HepG2 (cell line): ENCODE results near the gene CTDSP1. TPM values are rescaled to one million over a fixed set of nuclear protein-coding genes. Genes with fewer than 3 reads are reported as not detected.

ENCODE experiments used
- ATM ChIP-seq: fragments of 450-650 bp; IDR thresholded peaks from 2 replicates; pipeline ENCODE4 v1.7.1; 2017; ENCODE audit warnings: mild to moderate bottlenecking, borderline replicate concordance
- CBFB ChIP-seq: sonication (generic); formaldehyde crosslinking; IDR thresholded peaks from 2 replicates; pipeline ENCODE4 v1.4.0; 2020; ENCODE audit warnings: missing genetic modification reagents
- CHD4 ChIP-seq: fragments of 200-600 bp; sonication (generic); IDR thresholded peaks from 2 replicates; pipeline ENCODE4 v1.7.0; 2017; ENCODE audit warnings: mild to moderate bottlenecking, low read length, borderline replicate concordance
- ELK4 ChIP-seq: sonication (generic); formaldehyde crosslinking; IDR thresholded peaks from 2 replicates; pipeline ENCODE4 v1.9.0; 2021; ENCODE audit warnings: missing genetic modification reagents, borderline replicate concordance
- ERF ChIP-seq: IDR thresholded peaks from 2 replicates; pipeline ENCODE4 v1.6.1; 2018; ENCODE audit warnings: missing biosample characterization, missing genetic modification reagents
- ESRRA ChIP-seq: sonication (generic); formaldehyde crosslinking; IDR thresholded peaks from 2 replicates; pipeline ENCODE4 v1.5.1; 2020; ENCODE audit warnings: mild to moderate bottlenecking, low read depth, missing genetic modification reagents
- GFI1 ChIP-seq: sonication (generic); formaldehyde crosslinking; IDR thresholded peaks from 2 replicates; pipeline ENCODE4 v1.5.0; 2020; ENCODE audit warnings: missing genetic modification reagents, mild to moderate bottlenecking, borderline replicate concordance
- HMG20A ChIP-seq: IDR thresholded peaks from 2 replicates; pipeline ENCODE4 v1.6.1; 2016; ENCODE audit warnings: borderline replicate concordance
- JARID2 ChIP-seq: sonication (generic); formaldehyde crosslinking; IDR thresholded peaks from 2 replicates; pipeline ENCODE4 v1.8.1; 2023; ENCODE audit warnings: missing genetic modification reagents, inconsistent platforms; ENCODE audit not compliant: insufficient replicate concordance
- KLF9 ChIP-seq: IDR thresholded peaks from 2 replicates; pipeline ENCODE4 v1.6.1; 2016; ENCODE audit warnings: low read depth
- NFYB ChIP-seq: sonication (generic); formaldehyde crosslinking; IDR thresholded peaks from 2 replicates; pipeline ENCODE4 v1.4.0; 2020; ENCODE audit warnings: missing genetic modification reagents
- RELA ChIP-seq: sonication (generic); formaldehyde crosslinking; IDR thresholded peaks from 2 replicates; pipeline ENCODE4 v1.4.0; 2020; ENCODE audit warnings: missing genetic modification reagents
- TCF7L2 ChIP-seq: IDR thresholded peaks from 2 replicates; pipeline ENCODE4 v1.6.1; 2011; ENCODE audit warnings: mild to moderate bottlenecking, low read depth, low read length, moderate library complexity
- U2AF2 ChIP-seq: fragments of 200-400 bp; formaldehyde crosslinking; IDR thresholded peaks from 2 replicates; pipeline ENCODE4 v1.6.1; 2017; ENCODE audit warnings: low read depth, mild to moderate bottlenecking, low read length
- XRCC5 ChIP-seq: fragments of 200-400 bp; formaldehyde crosslinking; optimal IDR thresholded peaks from 2 replicates; pipeline ENCODE3; 2017; ENCODE audit warnings: mild to moderate bottlenecking, low read length
- ZMYM4 ChIP-seq: sonication (generic); formaldehyde crosslinking; IDR thresholded peaks from 2 replicates; pipeline ENCODE4 v1.8.1; 2023; ENCODE audit warnings: mild to moderate bottlenecking, missing genetic modification reagents
- ZNF292 ChIP-seq: sonication (generic); formaldehyde crosslinking; IDR thresholded peaks from 2 replicates; pipeline ENCODE4 v1.8.1; 2022; ENCODE audit warnings: mild to moderate bottlenecking, low read depth, missing genetic modification reagents, borderline replicate concordance
- ZNF30 ChIP-seq: sonication (generic); formaldehyde crosslinking; IDR thresholded peaks from 2 replicates; pipeline ENCODE4 v1.5.0; 2020; ENCODE audit warnings: mild to moderate bottlenecking, missing genetic modification reagents
- ZNF501 ChIP-seq: sonication (generic); formaldehyde crosslinking; IDR thresholded peaks from 2 replicates; pipeline ENCODE4 v1.5.1; 2020; ENCODE audit warnings: mild to moderate bottlenecking, moderate library complexity, missing genetic modification reagents
- ZNF629 ChIP-seq: sonication (generic); formaldehyde crosslinking; conservative IDR thresholded peaks from 2 replicates; pipeline ENCODE4 v1.5.0; 2020; ENCODE audit warnings: missing genetic modification reagents
- ZNF7 ChIP-seq: IDR thresholded peaks from 2 replicates; pipeline ENCODE4 v1.6.1; 2016; ENCODE audit warnings: missing biosample characterization, missing genetic modification reagents
- ZNF788 ChIP-seq: sonication (generic); formaldehyde crosslinking; IDR thresholded peaks from 2 replicates; pipeline ENCODE4 v1.5.0; 2020; ENCODE audit warnings: mild to moderate bottlenecking, missing genetic modification reagents, borderline replicate concordance
- ZNF841 ChIP-seq: sonication (generic); formaldehyde crosslinking; IDR thresholded peaks from 2 replicates; pipeline ENCODE4 v1.8.1; 2023; ENCODE audit warnings: missing genetic modification reagents, borderline replicate concordance
- ZNF883 ChIP-seq: sonication (generic); formaldehyde crosslinking; IDR thresholded peaks from 2 replicates; pipeline ENCODE4 v1.5.1; 2020; ENCODE audit warnings: mild to moderate bottlenecking, missing genetic modification reagents; ENCODE audit errors: not compliant biosample characterization
- ZSCAN12 ChIP-seq: sonication (generic); formaldehyde crosslinking; IDR thresholded peaks from 2 replicates; pipeline ENCODE4 v1.9.0; 2021; ENCODE audit warnings: mild to moderate bottlenecking, missing genetic modification reagents
- polyA plus RNA-seq, 8 experiments: library from polyadenylated mRNA; depleted of rRNA in 3 of 8; stranded (reverse) in 7 of 8; unstranded in 1 of 8; fragments of >200 nt; fragmentation: Illumina TruSeq in 4 of 8; extraction: Trizol in 4 of 8; gene quantifications; 2 replicates each; pipeline versions ENCODE4 v1.2.1 to v1.2.3, GENCODE V29; 2011 to 2016; ENCODE audit warnings: low read depth in 4 of 8, missing spikeins in 1 of 8, mixed read lengths in 1 of 8; ENCODE audit not compliant: insufficient read depth in 1 of 8
- total RNA-seq, 5 experiments: library from RNA; depleted of rRNA; stranded (reverse); fragments of >200 nt; fragmentation: Illumina TruSeq; extraction: Trizol; gene quantifications; 2 replicates each; pipeline ENCODE4 v1.2.3, GENCODE V29; 2016; ENCODE audit warnings: low read depth in 1 of 5
- TF ChIP-seq, protein P1 (sequence below): sonication (generic); formaldehyde crosslinking; IDR thresholded peaks from 2 replicates; pipeline ENCODE4 v1.5.0; 2020; ENCODE audit warnings: missing genetic modification reagents, mild to moderate bottlenecking, borderline replicate concordance
- TF ChIP-seq, protein P2 (sequence below): sonication (generic); formaldehyde crosslinking; IDR thresholded peaks from 2 replicates; pipeline ENCODE4 v1.8.1; 2023; ENCODE audit warnings: mild to moderate bottlenecking, moderate library complexity, missing genetic modification reagents
- TF ChIP-seq, protein P3 (sequence below): sonication (generic); formaldehyde crosslinking; IDR thresholded peaks from 2 replicates; pipeline ENCODE4 v1.4.0; 2020; ENCODE audit warnings: mild to moderate bottlenecking, missing genetic modification reagents

Gene CTDSP1
- total and polyA plus RNA-seq, 2 of the 13 experiments (the other 11 are each of a cell fraction or from before 2014, with no cell fraction given): 91.0 to 268 TPM

DNA sequence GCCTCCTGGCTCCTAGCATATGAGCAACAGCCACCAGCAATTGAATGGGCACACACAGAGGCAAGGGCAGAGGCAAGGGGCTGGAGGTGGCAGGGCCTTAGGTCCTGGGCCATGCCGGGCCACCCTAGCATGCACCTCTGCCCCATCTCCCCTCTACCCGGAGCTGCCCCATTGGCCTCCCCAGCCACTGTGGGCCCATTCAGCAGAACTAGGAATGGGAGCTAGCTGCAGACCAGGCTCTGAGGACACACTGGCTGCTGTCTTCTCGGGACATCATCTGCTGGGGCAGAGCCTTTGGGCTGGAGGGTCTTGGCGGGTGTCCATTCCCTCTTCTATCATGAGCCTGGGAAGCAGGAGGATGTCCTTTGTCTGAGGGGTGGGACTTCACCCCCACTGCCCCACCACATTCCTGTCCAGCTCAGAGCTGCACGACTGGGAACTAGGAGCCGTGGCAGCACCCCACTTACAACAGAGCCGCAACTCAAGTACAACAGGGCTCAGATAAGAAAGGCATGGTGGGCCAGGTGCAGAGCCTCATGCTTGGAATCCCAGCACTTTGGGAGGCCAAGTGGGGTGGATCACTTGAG lies 20.1 kb downstream of the CTDSP1 start (continued):
- TF ChIP-seq, protein P1, sequence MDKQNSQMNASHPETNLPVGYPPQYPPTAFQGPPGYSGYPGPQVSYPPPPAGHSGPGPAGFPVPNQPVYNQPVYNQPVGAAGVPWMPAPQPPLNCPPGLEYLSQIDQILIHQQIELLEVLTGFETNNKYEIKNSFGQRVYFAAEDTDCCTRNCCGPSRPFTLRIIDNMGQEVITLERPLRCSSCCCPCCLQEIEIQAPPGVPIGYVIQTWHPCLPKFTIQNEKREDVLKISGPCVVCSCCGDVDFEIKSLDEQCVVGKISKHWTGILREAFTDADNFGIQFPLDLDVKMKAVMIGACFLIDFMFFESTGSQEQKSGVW: no peak
- TF ChIP-seq ZSCAN12 (no peak), JARID2 (no peak), ZNF883 (no peak), ELK4 (CRISPR knock-in tag) (no peak), ZNF788 (CRISPR knock-in tag) (0 out of 2 replicates have a peak, but pooled peaks have one; percentile 44), ESRRA (CRISPR knock-in tag) (no peak), CHD4 (no peak), CBFB (CRISPR knock-in tag) (no peak), ZNF30 (CRISPR knock-in tag) (no peak), ZMYM4 (no peak), NFYB (CRISPR knock-in tag) (no peak), ATM (no peak), ZNF501 (CRISPR knock-in tag) (0 out of 2 replicates have a peak, but pooled peaks have one; percentile 30), XRCC5 (peak; percentile 44), ZNF841 (no peak), KLF9 (CRISPR knock-in tag) (no peak), U2AF2 (no peak), HMG20A (CRISPR knock-in tag) (no peak), ERF (CRISPR knock-in tag) (no peak), ZNF629 (CRISPR knock-in tag) (peak; percentile 80), GFI1 (CRISPR knock-in tag) (peak; percentile 34; the same call in 1 of the 2 replicates), ZNF7 (CRISPR knock-in tag) (no peak), RELA (CRISPR knock-in tag) (no peak), TCF7L2 (no peak), ZNF292 (CRISPR knock-in tag) (no peak)
- TF ChIP-seq, protein P2, sequence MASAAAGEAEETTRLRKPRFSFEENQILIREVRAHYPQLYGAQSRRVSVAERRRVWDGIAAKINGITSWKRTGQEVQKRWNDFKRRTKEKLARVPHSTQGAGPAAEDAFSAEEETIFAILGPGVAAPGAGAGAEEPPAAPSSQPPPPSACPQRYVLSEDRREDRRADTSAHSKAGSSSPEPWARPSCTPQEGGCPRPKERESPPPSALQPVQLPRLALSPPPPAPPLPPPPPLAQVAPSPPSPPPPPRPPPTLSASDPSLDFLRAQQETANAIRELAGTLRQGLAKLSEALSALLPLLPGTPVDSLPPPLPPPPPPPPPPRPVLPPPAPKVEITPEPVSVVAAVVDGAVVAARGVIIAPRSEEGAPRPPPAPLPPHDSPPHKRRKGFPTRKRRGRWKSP: no peak
- TF ChIP-seq, protein P3, sequence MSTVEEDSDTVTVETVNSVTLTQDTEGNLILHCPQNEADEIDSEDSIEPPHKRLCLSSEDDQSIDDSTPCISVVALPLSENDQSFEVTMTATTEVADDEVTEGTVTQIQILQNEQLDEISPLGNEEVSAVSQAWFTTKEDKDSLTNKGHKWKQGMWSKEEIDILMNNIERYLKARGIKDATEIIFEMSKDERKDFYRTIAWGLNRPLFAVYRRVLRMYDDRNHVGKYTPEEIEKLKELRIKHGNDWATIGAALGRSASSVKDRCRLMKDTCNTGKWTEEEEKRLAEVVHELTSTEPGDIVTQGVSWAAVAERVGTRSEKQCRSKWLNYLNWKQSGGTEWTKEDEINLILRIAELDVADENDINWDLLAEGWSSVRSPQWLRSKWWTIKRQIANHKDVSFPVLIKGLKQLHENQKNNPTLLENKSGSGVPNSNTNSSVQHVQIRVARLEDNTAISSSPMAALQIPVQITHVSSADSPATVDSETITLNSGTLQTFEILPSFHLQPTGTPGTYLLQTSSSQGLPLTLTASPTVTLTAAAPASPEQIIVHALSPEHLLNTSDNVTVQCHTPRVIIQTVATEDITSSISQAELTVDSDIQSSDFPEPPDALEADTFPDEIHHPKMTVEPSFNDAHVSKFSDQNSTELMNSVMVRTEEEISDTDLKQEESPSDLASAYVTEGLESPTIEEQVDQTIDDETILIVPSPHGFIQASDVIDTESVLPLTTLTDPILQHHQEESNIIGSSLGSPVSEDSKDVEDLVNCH (CRISPR knock-in tag): no peak
